Caco-2 (cell line): Measurements from ENCODE around the gene CREB3L1. TPM values are rescaled to one million over a fixed set of nuclear protein-coding genes. Genes with fewer than 3 reads are reported as not detected.

ENCODE experiments used
- BruUV-seq: library from RNA; stranded (reverse); fragments of 400-500 nt; replicated peaks from 2 replicates; lab custom pipeline; 2021; lab: Mats Ljungman, UMichigan
- CTCF ChIA-PET: fragments of 300-600 bp; sonication (Branson Sonifier 250); formaldehyde crosslinking; loops from one replicate; lab custom pipeline; 2022; ENCODE audit warnings: antibody characterized with exemption; lab: Charles Lee
- POLR2A ChIA-PET: fragments of 300-600 bp; sonication (Branson Sonifier 250); formaldehyde crosslinking; loops from one replicate; lab custom pipeline; 2022; ENCODE audit warnings: antibody characterized with exemption; lab: Charles Lee
- DNase-seq, 2 experiments: peaks; one replicate each; pipeline versions ENCODE4 v3.0.0 to v3.0.0-alpha.2; 2020 to 2022
- H3K27me3 ChIP-seq: replicated peaks from 2 replicates; pipeline ENCODE4 v1.6.0; 2011; ENCODE audit warnings: low read length; ENCODE audit not compliant: control insufficient read depth, insufficient read depth
- H3K36me3 ChIP-seq: 2 replicates; pipeline ENCODE4 v1.5.1; 2011; ENCODE audit warnings: low read length; ENCODE audit not compliant: control insufficient read depth, insufficient read depth
- H3K4me1 ChIP-seq: fragments of 250-450 bp; sonication (Bioruptor Pico); 2 replicates; pipeline ENCODE4 v1.5.1; 2020; ENCODE audit warnings: mild to moderate bottlenecking
- H3K4me3 ChIP-seq: 2 replicates; pipeline ENCODE4 v1.5.1; 2011; ENCODE audit warnings: low read depth, mild to moderate bottlenecking, control low read depth, low read length
- H3K9me3 ChIP-seq: fragments of 250-450 bp; sonication (Bioruptor Pico); 2 replicates; pipeline ENCODE4 v1.5.1; 2020; ENCODE audit warnings: mild to moderate bottlenecking, moderate library complexity
- H3K27ac Mint-ChIP-seq: one replicate; pipeline ENCODE4 v1.8.0; 2022; ENCODE audit warnings: mixed read lengths; ENCODE audit not compliant: unreplicated experiment
- H3K27me3 Mint-ChIP-seq: one replicate; pipeline ENCODE4 v1.8.0; 2022; ENCODE audit warnings: mixed read lengths; ENCODE audit not compliant: insufficient read depth, unreplicated experiment
- H3K36me3 Mint-ChIP-seq: one replicate; pipeline ENCODE4 v1.8.0; 2022; ENCODE audit warnings: mild to moderate bottlenecking, mixed read lengths; ENCODE audit not compliant: insufficient read depth, unreplicated experiment
- H3K4me1 Mint-ChIP-seq: one replicate; pipeline ENCODE4 v1.8.0; 2022; ENCODE audit warnings: low read depth, mixed read lengths; ENCODE audit not compliant: unreplicated experiment
- H3K4me3 Mint-ChIP-seq: one replicate; pipeline ENCODE4 v1.8.0; 2022; ENCODE audit warnings: mild to moderate bottlenecking, moderate library complexity, mixed read lengths; ENCODE audit not compliant: unreplicated experiment
- H3K9me3 Mint-ChIP-seq: one replicate; pipeline ENCODE4 v1.8.0; 2022; ENCODE audit warnings: mixed read lengths; ENCODE audit not compliant: unreplicated experiment
- intact Hi-C: fragments of 100-400 bp; cut with micrococcal nuclease; formaldehyde crosslinking; loops from one replicate; pipeline ENCODE4 v1.10.0; 2022; ENCODE audit not compliant: unreplicated experiment
- total RNA-seq: library from RNA; stranded (reverse); gene quantifications from 2 replicates; pipeline ENCODE4 v1.2.3, GENCODE V29; 2022
- TF ChIP-seq, protein P1 (sequence below), 2 experiments: fragments of 200-600 bp in 1 of 2; IDR thresholded peaks; 1 replicate in 1 of 2; 2 replicates in 1 of 2; pipeline versions ENCODE4 v1.5.1 to v1.8.0; 2011 to 2022; ENCODE audit warnings: antibody characterized with exemption in 1 of 2, control low read depth in 1 of 2, inconsistent platforms in 1 of 2, low read depth in 1 of 2, low read length in 1 of 2, mild to moderate bottlenecking in 1 of 2, moderate library complexity in 1 of 2; ENCODE audit not compliant: insufficient read depth in 1 of 2, severe bottlenecking in 1 of 2, unreplicated experiment in 1 of 2

Gene CREB3L1
- total RNA-seq, 1 experiment from 2014 or later, result 24.9 TPM

DNA sequence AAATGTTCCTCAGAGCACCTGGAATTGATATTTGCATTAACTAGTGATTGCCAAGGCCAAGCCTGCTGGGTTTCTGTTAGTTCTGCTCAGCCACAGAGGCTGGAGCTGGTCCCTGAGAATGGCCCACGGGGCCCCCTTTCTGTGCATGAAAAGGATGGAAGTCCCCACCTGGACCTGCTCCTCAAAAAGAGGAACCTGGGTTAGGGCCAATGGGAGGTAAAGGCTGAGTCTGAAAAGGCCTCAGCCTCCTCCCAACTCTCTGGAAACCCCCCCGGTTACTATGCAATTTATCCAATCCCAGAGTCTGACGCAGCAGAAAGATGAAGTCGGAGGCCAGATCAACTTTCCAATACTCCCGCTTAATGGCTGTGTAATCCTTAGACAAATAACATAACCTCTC, 6.8 kb upstream of the CREB3L1 start:
- CTCF ChIA-PET, result no interaction called here
- Mint-ChIP-seq H3K4me3 (no peak overlapping the region), H3K4me1 (peaks cover 45% of the 10 kb centered on the region), H3K27me3 (no peaks in the 10 kb centered on the region), H3K36me3 (no peaks in the 10 kb centered on the region), H3K9me3 (no peaks in the 10 kb centered on the region), H3K27ac (peak overlapping the region; percentile 60)
- no peak for DNase-seq
- TF ChIP-seq, protein P1, sequence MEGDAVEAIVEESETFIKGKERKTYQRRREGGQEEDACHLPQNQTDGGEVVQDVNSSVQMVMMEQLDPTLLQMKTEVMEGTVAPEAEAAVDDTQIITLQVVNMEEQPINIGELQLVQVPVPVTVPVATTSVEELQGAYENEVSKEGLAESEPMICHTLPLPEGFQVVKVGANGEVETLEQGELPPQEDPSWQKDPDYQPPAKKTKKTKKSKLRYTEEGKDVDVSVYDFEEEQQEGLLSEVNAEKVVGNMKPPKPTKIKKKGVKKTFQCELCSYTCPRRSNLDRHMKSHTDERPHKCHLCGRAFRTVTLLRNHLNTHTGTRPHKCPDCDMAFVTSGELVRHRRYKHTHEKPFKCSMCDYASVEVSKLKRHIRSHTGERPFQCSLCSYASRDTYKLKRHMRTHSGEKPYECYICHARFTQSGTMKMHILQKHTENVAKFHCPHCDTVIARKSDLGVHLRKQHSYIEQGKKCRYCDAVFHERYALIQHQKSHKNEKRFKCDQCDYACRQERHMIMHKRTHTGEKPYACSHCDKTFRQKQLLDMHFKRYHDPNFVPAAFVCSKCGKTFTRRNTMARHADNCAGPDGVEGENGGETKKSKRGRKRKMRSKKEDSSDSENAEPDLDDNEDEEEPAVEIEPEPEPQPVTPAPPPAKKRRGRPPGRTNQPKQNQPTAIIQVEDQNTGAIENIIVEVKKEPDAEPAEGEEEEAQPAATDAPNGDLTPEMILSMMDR (IDR thresholded peaks at IDR 0.05; ENCODE audit: insufficient read depth in 1 of 2, low read depth in 1 of 2, low read length in 1 of 2, severe bottlenecking in 1 of 2, unreplicated experiment in 1 of 2), result no peak
- Histone ChIP-seq H3K27me3 (no peaks in the 10 kb centered on the region), H3K9me3 (no peaks in the 10 kb centered on the region), H3K4me3 (no peak overlapping the region), H3K4me1 (peaks cover 54% of the 10 kb centered on the region), H3K36me3 (no peaks in the 10 kb centered on the region)
- no TSS peak for BruUV-seq
- intact Hi-C loops, result no loop called here
- POLR2A ChIA-PET, result no interaction called here

DNA sequence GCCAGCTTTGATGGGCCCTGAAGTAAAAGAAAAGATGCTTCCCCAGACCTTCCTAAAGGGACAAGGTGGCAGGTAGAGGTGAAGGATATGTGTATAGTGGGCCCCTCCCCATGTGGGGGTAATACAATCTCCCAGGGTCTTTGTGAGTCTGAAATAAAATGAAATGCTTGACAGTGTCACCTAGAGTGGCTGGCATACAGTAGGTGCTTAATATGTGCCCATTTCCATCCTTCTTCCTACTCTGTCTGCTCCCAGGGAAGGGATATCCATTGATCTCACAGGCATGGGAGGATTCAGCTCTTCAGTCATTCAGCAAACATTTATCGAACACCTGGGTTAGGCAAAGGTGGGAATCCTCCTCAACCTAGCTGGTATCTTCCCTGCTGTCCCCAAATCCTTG, 6.1 kb upstream of the CREB3L1 start:
- no peak for DNase-seq
- Histone ChIP-seq H3K4me3 (no peak overlapping the region), H3K9me3 (no peaks in the 10 kb centered on the region), H3K36me3 (no peaks in the 10 kb centered on the region), H3K27me3 (no peaks in the 10 kb centered on the region), H3K4me1 (peaks cover 61% of the 10 kb centered on the region)
- H3K4me3 Mint-ChIP-seq, result no peak overlapping the region
- peaks cover 52% of the 10 kb centered on the region for H3K4me1 Mint-ChIP-seq
- no peaks in the 10 kb centered on the region for H3K9me3 Mint-ChIP-seq
- ChIA-PET POLR2A (interaction anchor here (1.1 to 3.6 kb wide), 2 partner anchors 23 to 28 kb away, joined by 3 to 22 read pairs; no protein-coding TSS in a partner anchor), CTCF (no interaction called here)
- intact Hi-C loops, result no loop called here
- no TSS peak for BruUV-seq
- TF ChIP-seq, protein P1 (IDR thresholded peaks at IDR 0.05; ENCODE audit: insufficient read depth in 1 of 2, low read depth in 1 of 2, low read length in 1 of 2, severe bottlenecking in 1 of 2, unreplicated experiment in 1 of 2), result no peak
- peak overlapping the region; percentile 60 for H3K27ac Mint-ChIP-seq
- no peaks in the 10 kb centered on the region for H3K36me3 Mint-ChIP-seq
- H3K27me3 Mint-ChIP-seq, result no peaks in the 10 kb centered on the region

DNA sequence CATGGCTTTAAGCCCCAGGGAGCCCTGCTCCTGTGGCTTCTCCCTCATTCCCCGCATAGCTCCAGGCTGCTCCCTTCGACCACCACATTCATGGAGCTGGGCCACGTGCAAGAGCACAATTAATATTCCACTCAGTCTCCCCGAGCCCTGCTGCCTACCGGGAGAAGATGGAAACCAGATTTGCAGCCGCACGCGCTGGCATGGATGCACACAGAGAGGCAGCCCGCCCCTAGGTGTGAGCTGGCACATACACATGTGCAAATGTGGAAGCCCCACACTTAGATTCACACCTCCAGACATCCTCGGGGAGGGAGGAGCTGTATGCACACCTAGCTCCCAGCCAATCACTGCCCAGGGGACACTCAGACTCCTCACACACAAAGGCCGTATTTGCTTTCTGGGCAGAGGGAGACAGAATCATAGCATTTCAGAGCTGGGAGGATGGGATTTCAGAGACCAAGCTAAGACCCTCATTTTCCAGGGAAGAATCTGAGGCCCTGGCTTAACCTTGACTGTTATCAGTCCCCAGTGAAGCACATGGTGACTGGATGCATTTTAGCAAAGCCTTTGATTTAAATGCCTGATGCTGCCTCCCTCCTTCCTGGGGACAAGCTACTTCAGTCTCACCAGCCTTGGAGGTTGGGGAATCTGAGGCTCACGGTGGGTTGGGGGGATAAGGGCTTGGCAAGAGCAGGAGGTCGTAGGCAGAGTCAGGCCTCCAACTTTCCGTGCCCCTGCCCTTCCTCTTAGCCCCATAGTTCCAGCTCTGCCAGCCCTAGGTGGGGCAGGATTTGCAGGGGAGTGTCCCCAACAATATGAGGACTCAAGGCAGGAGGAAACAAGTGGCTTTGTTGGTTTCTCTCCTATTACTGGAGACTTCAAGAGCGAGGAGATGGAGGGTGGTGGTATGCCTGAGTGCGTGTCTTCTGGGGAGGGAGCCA, 5.3 kb upstream of the CREB3L1 start:
- no peaks in the 10 kb centered on the region for H3K9me3 Mint-ChIP-seq
- intact Hi-C loops, result no loop called here
- POLR2A ChIA-PET, result interaction anchor here (1.1 to 3.6 kb wide), 2 partner anchors 24 to 29 kb away, joined by 3 to 22 read pairs; no protein-coding TSS in a partner anchor
- TF ChIP-seq, protein P1 (IDR thresholded peaks at IDR 0.05; ENCODE audit: insufficient read depth in 1 of 2, low read depth in 1 of 2, low read length in 1 of 2, severe bottlenecking in 1 of 2, unreplicated experiment in 1 of 2), result no peak
- Histone ChIP-seq H3K36me3 (no peaks in the 10 kb centered on the region), H3K27me3 (no peaks in the 10 kb centered on the region), H3K4me1 (peaks cover 69% of the 10 kb centered on the region), H3K9me3 (no peaks in the 10 kb centered on the region), H3K4me3 (no peak overlapping the region)
- no peaks in the 10 kb centered on the region for H3K27me3 Mint-ChIP-seq
- peak overlapping the region; percentile 80 for H3K27ac Mint-ChIP-seq
- no TSS peak for BruUV-seq
- peaks cover 57% of the 10 kb centered on the region for H3K4me1 Mint-ChIP-seq
- H3K4me3 Mint-ChIP-seq, result peak overlapping the region; percentile 26
- CTCF ChIA-PET, result interaction anchor here (0.6 to 0.8 kb wide), 2 partner anchors 23 to 215 kb away, joined by 3 read pairs; no protein-coding TSS in a partner anchor
- no peaks in the 10 kb centered on the region for H3K36me3 Mint-ChIP-seq
- DNase-seq, result no peak
